Large intestine (tissue), 12 donors: ENCODE data around the gene NPHP1. TPM values are rescaled to one million over a fixed set of nuclear protein-coding genes. Genes with fewer than 3 reads are reported as not detected.
"Not testable (repeated sequence)": the region's sequence is repeated elsewhere in the genome, so short reads cannot be mapped to it uniquely, and the experiment has no call there.

Experiments
- DNase-seq, 2 donors: peaks; one replicate each; pipeline versions ENCODE4 v3.0.0 to v3.0.0-alpha.2; 2013
- H3K27ac ChIP-seq: one replicate; pipeline ENCODE4 v1.5.1; 2013; ENCODE audit warnings: low read length
- H3K27me3 ChIP-seq: 2 replicates; pipeline ENCODE4 v1.6.1; 2013; ENCODE audit warnings: low read length; ENCODE audit not compliant: control insufficient read depth, insufficient read depth
- H3K36me3 ChIP-seq: 2 replicates; pipeline ENCODE4 v1.6.1; 2013; ENCODE audit warnings: low read length; ENCODE audit not compliant: control insufficient read depth, insufficient read depth
- H3K4me1 ChIP-seq: one replicate; pipeline ENCODE4 v1.6.1; 2013; ENCODE audit warnings: low read length; ENCODE audit not compliant: control insufficient read depth, insufficient read depth
- H3K4me3 ChIP-seq: one replicate; pipeline ENCODE4 v1.5.1; 2013; ENCODE audit warnings: low read length
- H3K9me3 ChIP-seq: one replicate; pipeline ENCODE4 v1.6.1; 2013; ENCODE audit warnings: mild to moderate bottlenecking, low read depth, low read length, moderate library complexity; ENCODE audit not compliant: control insufficient read depth
- WGBS: methylation state at CpG from one replicate; pipeline ENCODE4 v1.1.5; 2013; ENCODE audit warnings: low lambda C conversion rate; ENCODE audit not compliant: insufficient coverage; 5-methylcytosine and 5-hydroxymethylcytosine counted together
- long read RNA-seq, 11 donors: transcript quantifications; one replicate each; lab custom pipeline, GENCODE V29; 2026
- polyA plus RNA-seq: library from polyadenylated mRNA; unstranded; fragments of 120-200 nt; gene quantifications from one replicate; pipeline ENCODE4 v1.2.1, GENCODE V29; 2013

The NPHP1 gene
- polyA plus RNA-seq: 3.9 TPM
- long read RNA-seq, donor 1, partial matches to known transcripts: 9 of 9 reads
- long read RNA-seq, donor 1, other reads (novel, unspliced or antisense): 0 of 9 reads
- long read RNA-seq, donor 2, partial matches to known transcripts: 24 of 32 reads
- long read RNA-seq, donor 2, other reads (novel, unspliced or antisense): 7 of 32 reads
- long read RNA-seq, donor 3: 0 reads
- long read RNA-seq, donor 4, partial matches to known transcripts: 0 of 1 reads
- long read RNA-seq, donor 4, other reads (novel, unspliced or antisense): 0 of 1 reads
- long read RNA-seq, donor 5, partial matches to known transcripts: 0 of 1 reads
- long read RNA-seq, donor 5, other reads (novel, unspliced or antisense): 0 of 1 reads
- long read RNA-seq, donor 6, partial matches to known transcripts: 0 of 1 reads
- long read RNA-seq, donor 6, other reads (novel, unspliced or antisense): 0 of 1 reads
- long read RNA-seq, donor 7: 0 reads
- long read RNA-seq, donor 8, partial matches to known transcripts: 0 of 2 reads
- long read RNA-seq, donor 8, other reads (novel, unspliced or antisense): 0 of 2 reads
- long read RNA-seq, donor 9, partial matches to known transcripts: 0 of 1 reads
- long read RNA-seq, donor 9, other reads (novel, unspliced or antisense): 0 of 1 reads
- long read RNA-seq, donor 10, partial matches to known transcripts: 66 of 74 reads
- long read RNA-seq, donor 10, other reads (novel, unspliced or antisense): 7 of 74 reads
- long read RNA-seq, donor 11, partial matches to known transcripts: 17 of 17 reads
- long read RNA-seq, donor 11, other reads (novel, unspliced or antisense): 0 of 17 reads

- peaks cover 4% of the 10 kb centered on the region for H3K36me3 ChIP-seq
- no peaks in the 10 kb centered on the region for H3K27me3 ChIP-seq
- DNase-seq: peak; percentile 77 to 84
- H3K27ac ChIP-seq: no peak within 1 kb of the TSS
- peaks cover 8% of the 10 kb centered on the region for H3K4me1 ChIP-seq
- WGBS: 8% methylated on average over 6 of the region's 43 CpGs
- H3K9me3 ChIP-seq: no peaks in the 10 kb centered on the region
- H3K4me3 ChIP-seq: peak within 1 kb of the TSS; percentile 71
These were observed at the start of gene NPHP1 for GRCh38 chr2:110204408-110205385. Gene NPHP1, minus strand, starts transcription at chr2:110205013. Its CDS starts 45 bp downstream, at chr2:110204968.

DNA sequence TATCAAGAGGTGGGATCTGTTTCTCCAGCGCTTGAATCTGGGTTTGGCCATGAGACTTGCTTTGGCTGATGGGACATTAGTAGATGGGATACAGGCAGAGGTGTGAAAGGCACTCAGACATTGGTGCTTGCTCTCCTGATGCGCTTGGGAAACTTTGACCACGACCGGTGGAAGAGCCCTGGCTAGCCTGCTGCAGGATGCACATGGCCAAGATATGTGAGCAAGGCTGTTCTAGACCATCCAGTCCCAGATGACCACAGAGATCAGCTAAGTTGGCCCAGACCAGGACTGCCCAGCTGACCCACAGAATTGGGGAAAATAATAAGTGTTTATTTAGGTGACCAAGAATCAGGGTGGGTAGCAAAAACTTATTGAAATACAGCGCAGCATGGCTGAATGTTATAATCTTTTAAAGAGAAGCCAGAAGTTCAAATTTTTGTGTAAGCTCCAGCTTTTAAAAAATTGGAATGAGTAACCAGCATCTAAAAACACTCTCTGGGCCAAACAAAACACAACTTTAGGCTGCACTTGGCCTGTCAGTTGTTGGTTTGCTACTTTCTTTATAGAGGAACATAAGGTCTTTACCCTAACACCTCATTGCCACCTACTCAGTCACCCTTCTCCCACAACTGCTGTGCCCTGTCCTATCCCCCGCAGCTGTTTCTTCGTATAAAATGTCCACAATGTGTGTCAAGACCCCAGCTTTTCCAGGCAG lies 43.4 kb upstream of the NPHP1 start:
- H3K9me3 ChIP-seq, H3K27me3 ChIP-seq, H3K36me3 ChIP-seq, H3K4me1 ChIP-seq, H3K27ac ChIP-seq, DNase-seq, H3K4me3 ChIP-seq: not testable (repeated sequence)
- no CpG with 5 or more reads among the region's 7 CpGs for WGBS

GRCh38 chr2:110245488-110246435 lies 40.9 kb upstream of the NPHP1 start:
- not testable (repeated sequence) for H3K9me3 ChIP-seq, H3K4me1 ChIP-seq, H3K27ac ChIP-seq, H3K36me3 ChIP-seq, H3K27me3 ChIP-seq, DNase-seq, H3K4me3 ChIP-seq
- no CpG with 5 or more reads among the region's 89 CpGs for WGBS

DNA sequence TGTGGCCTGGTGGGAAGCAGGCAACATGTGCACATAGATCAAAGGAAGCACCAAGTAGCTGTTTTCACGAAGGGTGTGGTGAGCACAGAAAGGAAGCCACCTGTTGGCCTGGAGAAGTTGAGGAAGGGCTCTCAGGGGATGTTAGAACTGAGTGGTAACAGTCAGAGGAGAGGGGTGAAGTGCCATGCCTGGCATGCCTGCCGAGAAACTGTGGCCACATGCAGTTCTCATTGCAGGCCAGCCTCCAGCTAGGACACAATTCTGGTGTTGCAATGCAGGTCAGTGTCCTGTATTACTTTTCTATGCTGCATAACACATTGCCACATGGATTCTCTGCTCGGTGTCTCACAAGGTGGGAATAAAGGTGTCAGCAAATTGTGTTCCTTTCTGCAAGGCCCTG lies 38.5 kb upstream of the NPHP1 start:
- no CpG with 5 or more reads among the region's 3 CpGs for WGBS

GRCh38 chr2:110234514-110234913 lies 29.7 kb upstream of the NPHP1 start:
- not testable (repeated sequence) for H3K9me3 ChIP-seq, H3K4me3 ChIP-seq, H3K36me3 ChIP-seq, H3K27me3 ChIP-seq, DNase-seq, H3K4me1 ChIP-seq, H3K27ac ChIP-seq
- WGBS: no CpG with 5 or more reads among the region's 5 CpGs

More for the DNA sequence above, 38.5 kb upstream of the NPHP1 start:
- H3K4me3 ChIP-seq, DNase-seq, H3K4me1 ChIP-seq, H3K36me3 ChIP-seq, H3K27ac ChIP-seq, H3K9me3 ChIP-seq, H3K27me3 ChIP-seq: not testable (repeated sequence)

DNA sequence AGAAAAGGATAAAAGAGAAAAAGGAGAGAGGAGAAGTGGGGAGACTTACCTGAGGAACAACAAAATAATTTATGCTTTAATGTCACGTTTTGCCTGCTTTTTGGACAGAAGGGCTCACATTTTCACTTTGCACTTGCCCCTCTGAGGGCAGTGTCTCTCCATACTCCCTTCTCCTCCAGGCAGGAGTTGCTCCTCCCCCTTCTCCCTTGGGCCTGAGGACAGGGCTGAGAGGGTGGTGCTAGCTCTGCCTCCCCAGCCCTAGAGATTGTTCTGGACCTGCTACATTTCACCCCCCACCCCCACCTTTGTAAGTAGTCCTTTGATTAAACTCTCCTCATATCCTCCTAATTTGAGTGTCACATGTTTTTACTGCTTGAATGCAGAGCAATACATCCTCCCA lies 25.1 kb upstream of the NPHP1 start:
- WGBS: no CpG with 5 or more reads among the region's 1 CpG
- H3K4me3 ChIP-seq, H3K9me3 ChIP-seq, H3K4me1 ChIP-seq, DNase-seq, H3K36me3 ChIP-seq, H3K27ac ChIP-seq, H3K27me3 ChIP-seq: not testable (repeated sequence)

DNA sequence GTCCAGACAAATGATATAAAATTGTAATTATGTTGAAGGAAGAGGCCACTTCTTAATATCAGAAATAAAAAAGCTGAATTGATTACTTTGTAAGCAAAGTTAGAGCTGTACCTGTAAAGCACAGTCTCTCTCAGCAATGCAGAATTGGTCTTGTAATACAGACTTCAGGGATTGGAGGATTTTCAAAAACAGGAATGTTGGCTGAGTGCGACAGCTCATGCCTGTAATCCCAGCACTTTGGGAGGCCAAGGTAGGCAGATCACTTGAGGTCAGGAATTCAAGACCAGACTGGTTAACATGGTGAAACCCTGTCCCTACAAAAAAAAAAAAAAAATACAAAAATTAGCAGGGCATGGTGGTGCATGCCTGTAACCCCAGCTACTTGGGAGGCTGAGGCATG lies 17.8 kb upstream of the NPHP1 start:
- H3K4me1 ChIP-seq, H3K4me3 ChIP-seq, H3K27ac ChIP-seq, H3K9me3 ChIP-seq, DNase-seq, H3K36me3 ChIP-seq, H3K27me3 ChIP-seq: not testable (repeated sequence)
- WGBS: no CpG with 5 or more reads among the region's 1 CpG

- no peak for DNase-seq
- Histone ChIP-seq H3K36me3 (no peaks in the 10 kb centered on the region), H3K27ac (no peak overlapping the region), H3K4me1 (no peaks in the 10 kb centered on the region), H3K27me3 (peaks cover 5% of the 10 kb centered on the region), H3K9me3 (no peaks in the 10 kb centered on the region), H3K4me3 (no peak overlapping the region)
- WGBS: no CpG with 5 or more reads among the region's 4 CpGs
These were observed 17.1 kb upstream of the NPHP1 start for GRCh38 chr2:110221938-110222337.

GRCh38 chr2:110220190-110220564 lies 15.4 kb upstream of the NPHP1 start:
- peaks cover 5% of the 10 kb centered on the region for H3K27me3 ChIP-seq
- H3K4me1 ChIP-seq: no peaks in the 10 kb centered on the region
- no peaks in the 10 kb centered on the region for H3K36me3 ChIP-seq
- DNase-seq: no peak
- no peaks in the 10 kb centered on the region for H3K9me3 ChIP-seq
- H3K4me3 ChIP-seq: no peak overlapping the region
- no peak overlapping the region for H3K27ac ChIP-seq
- no CpG with 5 or more reads among the region's 2 CpGs for WGBS
